CMK (cell line): Measurements from ENCODE around the gene DSCAM.
"Not testable (repeated sequence)": the region's sequence is repeated elsewhere in the genome, so short reads cannot be mapped to it uniquely, and the experiment has no call there.

Source experiments
- DNase-seq: peaks from one replicate; pipeline ENCODE4 v3.0.0-alpha.2; 2010; ENCODE audit warnings: low read depth

DSCAM gene

GRCh38 chr21:40385883-40386282 is 461.1 kb downstream of the DSCAM start:
- no peak for DNase-seq

DNA sequence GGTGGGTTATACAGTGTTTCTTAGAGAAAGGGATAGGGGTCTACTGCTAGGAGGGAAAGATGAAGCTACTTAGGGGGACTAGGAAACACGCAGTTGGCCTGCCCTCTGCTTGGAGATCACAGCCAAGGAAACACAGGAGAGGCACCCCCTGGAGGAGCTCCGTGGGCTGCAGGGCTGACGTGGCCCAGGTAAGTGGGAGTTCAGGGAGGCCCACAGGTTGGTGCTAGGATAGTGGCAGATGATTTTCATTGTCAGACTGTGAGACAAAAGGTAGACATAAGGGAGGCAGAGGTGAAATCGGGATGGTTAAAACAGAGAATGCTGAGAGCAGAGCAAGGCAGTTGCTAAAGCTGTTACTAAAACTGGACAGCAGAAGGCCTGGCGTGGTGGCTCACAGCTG is 463.0 kb downstream of the DSCAM start:
- no peak for DNase-seq

DNA sequence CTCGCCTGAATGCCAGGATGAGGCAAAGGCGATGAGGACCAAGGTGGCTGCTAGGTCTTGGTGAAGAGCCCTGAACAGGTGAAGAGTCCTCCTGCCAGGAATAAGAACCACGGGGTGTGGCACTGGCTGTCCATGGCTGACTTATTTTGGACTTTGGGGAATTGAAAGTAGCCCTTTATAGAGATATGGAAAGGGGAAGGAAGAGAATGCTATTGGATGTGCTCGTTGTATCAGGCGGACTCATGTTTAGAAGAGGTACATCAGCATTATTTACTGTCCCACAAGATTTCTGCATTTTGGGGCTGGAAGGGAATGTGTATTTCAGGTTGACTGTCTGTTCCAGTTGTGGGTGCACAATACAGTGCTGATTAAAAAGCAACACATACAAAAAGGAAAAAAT is 465.8 kb downstream of the DSCAM start:
- DNase-seq: no peak

DNA sequence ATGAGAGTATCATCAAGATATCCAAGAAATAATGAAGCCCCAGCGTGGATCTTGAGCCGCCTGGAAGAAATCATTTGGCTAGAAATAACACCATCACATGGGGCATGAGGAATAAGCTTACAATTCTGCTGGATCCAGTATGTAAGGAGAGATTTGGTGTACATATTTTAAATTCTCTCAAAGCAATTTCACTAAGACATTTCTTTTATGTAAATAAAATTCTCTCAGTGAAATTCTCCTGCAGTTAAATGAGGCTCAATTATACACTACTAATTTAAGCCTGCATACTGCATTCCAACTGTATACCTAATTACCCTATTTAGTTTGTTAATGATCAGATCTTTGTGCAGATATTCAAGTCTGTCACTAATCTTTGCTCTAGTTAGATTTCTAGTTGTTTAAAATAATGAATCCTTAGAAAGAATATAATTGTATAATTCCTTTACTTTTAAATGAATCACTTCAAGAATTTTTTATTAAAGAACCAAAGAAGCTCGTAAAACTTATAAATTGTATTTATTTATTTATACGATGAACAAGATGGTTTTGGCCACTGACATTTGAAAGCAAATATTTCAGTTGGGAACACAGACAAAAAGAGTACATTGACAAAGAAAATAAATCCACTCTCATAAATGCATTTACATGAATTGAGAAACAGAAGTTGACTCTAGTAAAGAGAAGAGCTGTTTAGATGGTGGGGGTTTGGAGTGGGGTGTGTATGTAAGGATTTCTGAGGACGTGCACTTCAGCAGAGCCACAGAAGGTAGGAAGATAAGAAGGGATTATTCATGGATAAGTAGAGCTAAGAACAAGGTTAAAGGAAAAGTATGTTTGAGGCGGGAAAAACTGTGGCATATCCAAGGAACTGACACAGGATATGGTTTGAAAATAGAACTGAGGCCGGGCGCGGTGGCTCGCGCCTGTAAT is 466.8 kb downstream of the DSCAM start:
- DNase-seq: no peak

GRCh38 chr21:40377135-40377534 is 469.8 kb downstream of the DSCAM start:
- DNase-seq: no peak

GRCh38 chr21:40373761-40374160 is 473.2 kb downstream of the DSCAM start:
- no peak for DNase-seq

GRCh38 chr21:40372506-40372905 is 474.5 kb downstream of the DSCAM start:
- no peak for DNase-seq

DNA sequence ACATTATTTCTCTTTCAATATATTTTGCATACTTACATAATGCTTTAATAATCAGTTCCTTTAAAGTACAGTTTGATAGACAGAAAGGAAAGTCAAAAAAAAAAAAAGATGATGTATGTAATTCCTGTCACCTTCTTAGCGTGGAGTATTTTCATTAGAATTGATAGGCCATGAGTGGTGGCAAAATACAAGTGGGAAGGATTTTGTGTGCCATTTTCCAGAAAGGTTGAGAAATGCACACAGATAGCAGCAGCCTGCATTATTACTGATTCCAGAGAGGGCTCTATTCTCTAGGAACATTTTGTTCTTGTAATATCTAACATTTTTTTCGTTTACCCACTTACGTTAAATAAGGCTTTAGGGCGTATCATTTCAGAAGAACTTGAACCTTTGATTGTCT is 475.6 kb downstream of the DSCAM start:
- DNase-seq: no peak

GRCh38 chr21:40356644-40357043 is 490.3 kb downstream of the DSCAM start:
- no peak for DNase-seq

DNA sequence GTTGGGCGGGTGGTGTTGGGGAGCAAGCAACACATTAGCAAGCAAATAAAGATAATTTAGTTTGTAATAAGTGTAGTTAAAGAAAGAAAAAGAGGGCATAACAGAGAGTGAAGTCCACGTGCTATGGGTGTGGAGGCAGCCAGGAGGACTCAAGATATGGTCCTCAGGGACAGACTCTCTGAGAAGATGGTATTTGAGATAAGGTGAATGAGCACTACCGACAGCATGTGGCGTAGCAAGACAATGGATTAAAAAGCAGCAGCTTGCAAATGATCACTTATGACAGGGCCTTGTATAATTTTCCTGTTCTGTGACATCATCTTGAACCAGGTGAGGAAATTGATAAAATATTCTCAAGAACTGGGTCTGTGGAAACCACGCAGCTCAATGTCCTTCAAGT is 491.9 kb downstream of the DSCAM start:
- DNase-seq: no peak

GRCh38 chr21:40351006-40351405 is 496.0 kb downstream of the DSCAM start:
- no peak for DNase-seq

GRCh38 chr21:40349591-40349990 is 497.4 kb downstream of the DSCAM start:
- DNase-seq: no peak

DNA sequence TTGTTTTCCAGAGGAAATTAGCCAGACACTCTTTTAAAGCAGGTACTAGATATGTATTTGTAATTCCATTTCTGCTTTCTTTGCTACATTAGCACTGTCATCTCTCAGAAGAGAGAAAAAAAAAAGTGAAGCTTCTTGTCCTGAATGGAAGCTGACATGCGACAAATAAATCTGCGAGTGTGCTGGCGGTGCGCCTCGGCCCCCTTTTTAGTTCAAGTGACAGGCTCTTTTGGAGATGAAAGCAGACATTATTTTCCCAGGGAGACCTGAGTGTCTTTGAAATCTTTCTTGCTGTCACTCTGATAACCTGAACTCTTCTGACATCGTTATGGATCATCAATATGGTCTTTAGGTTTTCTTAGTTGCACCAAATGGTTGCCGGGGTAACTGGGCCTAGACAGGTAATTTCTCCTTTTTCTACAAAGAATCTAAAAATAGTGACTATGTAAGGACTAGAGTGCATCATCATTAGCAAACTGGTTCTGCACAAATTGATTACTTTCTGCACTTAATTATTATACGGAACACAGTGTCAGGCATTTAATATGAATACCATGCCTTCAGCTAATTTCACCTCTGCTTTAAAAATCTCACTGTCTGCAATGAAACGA is 501.1 kb downstream of the DSCAM start:
- no peak for DNase-seq

- DNase-seq: no peak
These were observed 506.6 kb downstream of the DSCAM start for GRCh38 chr21:40340357-40340756.

DNA sequence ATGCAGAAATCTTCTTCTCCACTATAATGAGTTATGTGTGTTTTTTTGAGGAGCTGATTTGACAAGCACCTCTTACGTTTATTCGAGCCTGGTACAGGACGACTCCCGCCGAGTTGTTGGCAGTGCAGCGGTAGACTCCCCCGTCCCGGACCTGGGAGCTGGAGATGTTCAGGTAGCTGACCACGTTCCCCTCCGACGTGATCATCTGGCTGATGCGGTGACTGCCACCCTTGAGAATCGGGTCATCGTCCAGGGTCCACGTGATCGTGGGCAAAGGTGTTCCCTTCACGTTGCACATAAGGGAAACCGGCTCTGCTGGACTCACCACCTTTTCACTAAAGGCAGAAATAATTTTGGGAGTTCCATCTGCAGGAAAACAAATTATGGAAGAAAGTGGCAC is 507.9 kb downstream of the DSCAM start:
- no peak for DNase-seq

DNA sequence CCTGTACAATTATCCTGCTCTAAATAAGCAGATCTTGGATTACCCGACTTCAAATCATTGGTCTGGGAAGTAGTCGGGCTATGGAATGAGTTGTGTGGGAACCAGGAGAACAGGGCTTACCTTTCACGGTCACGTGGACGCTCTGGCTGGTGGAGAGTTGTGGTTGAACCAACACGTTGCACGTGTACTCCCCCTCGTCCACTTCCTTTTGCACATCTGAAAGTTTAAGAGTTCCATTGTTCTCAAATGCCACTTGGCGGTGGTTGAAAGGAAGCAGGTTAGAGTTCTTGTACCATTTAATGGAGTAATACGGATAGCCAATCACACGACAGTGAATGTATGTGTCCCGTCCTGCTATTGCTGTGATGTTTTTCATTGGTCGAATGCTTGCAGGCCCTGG is 509.0 kb downstream of the DSCAM start:
- no peak for DNase-seq

DNA sequence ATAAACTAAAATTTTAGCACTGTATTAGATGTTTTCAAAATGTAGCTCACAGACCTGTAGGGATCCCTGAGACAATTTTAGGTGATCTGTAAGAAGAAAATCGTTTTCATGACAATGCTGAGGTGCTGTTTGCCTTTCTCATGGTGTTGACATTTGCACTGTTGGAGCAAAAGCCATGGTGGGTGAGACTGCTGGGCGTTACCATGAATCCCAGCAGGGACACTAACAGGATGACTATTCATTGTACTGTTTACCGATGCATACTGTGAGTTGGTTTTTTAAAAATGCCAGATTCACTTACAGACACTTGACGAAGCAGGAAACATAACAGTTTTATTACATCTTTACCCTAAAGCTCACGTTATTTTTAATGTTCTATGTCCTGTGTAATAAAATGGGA is 511.3 kb downstream of the DSCAM start:
- DNase-seq: no peak

DNA sequence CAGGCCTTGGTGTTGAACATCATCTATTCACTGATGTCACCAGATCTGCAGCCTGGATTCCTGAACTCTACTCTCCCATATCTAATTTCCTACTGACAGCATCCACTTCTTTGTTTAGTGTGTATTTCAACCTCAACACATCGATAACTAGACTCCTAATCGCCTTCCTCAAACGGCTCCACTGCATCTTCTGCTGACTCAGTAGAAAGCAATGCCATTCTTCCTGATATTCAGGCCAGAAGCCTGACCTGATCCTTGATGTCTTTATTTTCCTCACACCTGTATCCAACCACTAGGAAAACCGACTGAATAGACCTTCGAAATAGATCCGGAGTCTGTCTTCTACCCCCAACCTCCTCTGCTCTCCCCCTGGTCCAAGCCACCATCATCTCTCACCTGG is 512.8 kb downstream of the DSCAM start:
- DNase-seq: no peak

DNA sequence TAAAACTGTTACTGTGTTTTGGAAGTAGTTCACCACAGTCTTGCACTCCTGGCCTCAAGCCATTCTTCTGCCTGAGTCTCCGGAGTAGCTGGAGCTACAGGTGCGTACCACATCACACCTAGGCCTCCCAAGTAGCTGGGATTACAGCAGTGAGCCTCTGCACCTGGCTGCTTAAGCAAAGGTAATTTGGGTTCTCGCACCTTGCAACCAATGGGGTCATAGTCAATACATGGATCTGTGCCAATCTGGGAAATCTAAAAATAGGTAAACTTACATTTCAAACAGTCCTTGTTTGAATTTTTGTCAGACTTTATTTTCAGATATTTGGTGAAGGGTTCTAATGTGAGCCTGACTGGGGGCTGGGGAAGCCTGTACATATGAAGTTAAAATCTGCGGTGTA is 513.2 kb downstream of the DSCAM start:
- no peak for DNase-seq

DNA sequence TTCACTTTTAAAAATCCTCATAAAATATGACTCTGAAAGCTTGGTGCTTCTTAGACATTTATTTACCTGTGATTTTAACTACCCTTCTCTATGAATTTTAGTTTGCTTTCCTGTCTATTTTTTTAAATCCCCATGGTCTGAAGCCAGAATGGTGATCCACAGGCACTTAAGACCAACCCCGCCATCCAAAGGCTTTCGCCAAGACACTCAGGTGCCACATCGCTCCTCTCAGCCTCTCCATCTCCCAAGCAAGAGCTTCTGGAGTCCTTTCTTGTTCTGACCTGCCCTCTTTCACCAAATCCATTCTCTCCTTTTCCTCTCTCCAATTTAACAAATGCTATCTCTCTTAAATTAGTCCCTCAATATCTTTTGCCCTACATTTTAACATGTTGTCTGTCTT is 515.2 kb downstream of the DSCAM start:
- DNase-seq: no peak

GRCh38 chr21:40331172-40331571 is 515.8 kb downstream of the DSCAM start:
- DNase-seq: no peak

- no peak for DNase-seq
These were observed 522.6 kb downstream of the DSCAM start for GRCh38 chr21:40324389-40324788.

GRCh38 chr21:40320718-40321117 is 526.2 kb downstream of the DSCAM start:
- DNase-seq: not testable (repeated sequence)

- DNase-seq: no peak
These were observed 528.6 kb downstream of the DSCAM start for GRCh38 chr21:40318371-40318770.
